Measurements from ENCODE around the gene PDZK1IP1.
"Not testable (repeated sequence)": the region's sequence is repeated elsewhere in the genome, so short reads cannot be mapped to it uniquely, and the experiment has no call there.

PDZK1IP1 gene

DNA sequence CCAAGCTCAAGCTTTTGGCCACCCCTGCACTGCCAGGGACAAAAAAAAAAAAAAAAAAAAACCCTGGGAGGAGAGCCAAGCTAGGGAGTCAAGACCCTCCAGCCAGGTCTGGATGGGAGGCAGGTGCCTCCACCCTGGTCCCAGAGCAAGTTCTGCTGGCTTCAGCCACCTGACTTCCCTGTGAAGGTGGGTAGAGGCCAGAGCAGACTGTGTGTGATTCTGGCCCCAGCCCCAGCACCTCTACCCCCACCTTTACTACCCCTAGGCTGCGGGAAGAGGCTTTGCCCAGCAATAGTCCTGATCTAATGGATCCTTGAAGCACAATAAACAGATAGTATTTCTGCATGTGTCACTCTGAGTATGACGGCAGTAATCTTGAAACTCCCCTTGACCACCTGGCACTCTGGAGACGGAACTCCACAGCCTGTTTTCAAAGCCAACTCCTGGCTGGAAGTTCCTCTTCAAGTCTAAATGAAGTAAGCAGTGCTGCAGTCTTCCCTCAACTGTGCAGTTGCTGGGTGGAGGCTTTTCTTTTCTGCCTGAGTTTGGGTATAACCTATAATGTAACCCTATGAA is 9.8 kb downstream of the PDZK1IP1 start:
- DNase-seq = no peak

DNA sequence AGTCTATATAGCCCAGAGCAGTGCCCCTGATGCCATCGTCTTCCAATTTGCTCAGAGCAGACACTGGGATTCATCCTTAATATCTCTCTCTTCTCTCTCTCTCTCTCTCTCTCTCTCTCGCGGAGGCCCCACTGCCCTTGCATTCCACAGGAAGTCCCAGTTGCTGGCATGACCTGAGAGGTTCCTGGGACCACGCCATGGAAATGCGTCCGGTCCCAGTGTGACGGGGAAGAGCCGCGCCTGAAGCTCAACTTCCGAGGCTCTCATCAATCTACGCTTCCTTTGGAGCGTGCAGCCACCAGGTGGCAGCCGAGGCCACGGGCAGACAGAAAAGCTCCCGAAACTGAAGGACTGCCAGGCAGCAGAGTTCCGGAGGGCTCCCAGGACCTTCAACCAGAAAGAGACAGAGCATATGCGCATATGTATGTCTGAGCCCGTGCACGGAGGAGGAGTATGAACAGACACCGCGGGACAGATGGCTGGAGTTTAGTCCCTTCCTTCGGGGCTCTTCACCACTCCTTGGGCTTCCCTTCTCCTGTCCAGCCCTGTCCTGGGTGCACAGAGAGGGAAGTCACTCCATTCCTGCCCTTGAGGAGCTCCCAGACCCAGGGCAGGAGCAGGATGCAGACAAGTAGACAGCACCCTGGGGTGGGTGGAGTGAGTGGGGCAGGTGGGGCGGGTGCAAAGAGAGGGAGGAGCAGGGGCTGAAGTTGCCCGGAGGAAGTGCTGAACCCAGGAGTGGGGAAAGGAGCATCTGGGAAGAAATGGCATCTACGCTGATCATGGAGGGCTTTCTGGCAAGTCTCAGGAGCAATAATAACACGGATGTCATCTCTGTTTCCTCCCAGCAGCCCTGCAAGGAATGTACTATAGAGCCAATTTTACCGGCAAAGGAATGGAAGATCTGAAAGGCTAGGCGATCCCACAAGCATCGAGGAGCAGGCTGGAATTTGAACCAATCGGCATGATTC is 10.5 kb downstream of the PDZK1IP1 start:
- DNase-seq = peak; percentile 93

DNA sequence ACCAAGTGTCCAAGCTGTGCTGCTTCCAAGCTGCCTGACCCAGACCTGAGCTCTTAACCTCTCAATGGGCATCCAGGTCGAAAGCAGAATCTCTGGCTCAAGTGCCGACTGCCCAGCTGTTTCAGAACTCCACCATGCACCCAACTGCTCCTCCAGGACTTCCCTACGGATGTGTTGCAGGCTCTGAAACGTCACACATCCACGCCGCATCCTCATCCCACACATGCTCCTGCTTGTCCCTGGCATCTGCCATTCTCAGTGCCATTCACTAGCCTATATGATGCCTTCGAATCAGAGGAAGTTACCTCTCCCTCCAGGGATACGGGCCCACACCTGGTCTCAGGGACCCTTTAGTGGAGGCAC is 11.2 kb downstream of the PDZK1IP1 start:
- no peak for DNase-seq

DNA sequence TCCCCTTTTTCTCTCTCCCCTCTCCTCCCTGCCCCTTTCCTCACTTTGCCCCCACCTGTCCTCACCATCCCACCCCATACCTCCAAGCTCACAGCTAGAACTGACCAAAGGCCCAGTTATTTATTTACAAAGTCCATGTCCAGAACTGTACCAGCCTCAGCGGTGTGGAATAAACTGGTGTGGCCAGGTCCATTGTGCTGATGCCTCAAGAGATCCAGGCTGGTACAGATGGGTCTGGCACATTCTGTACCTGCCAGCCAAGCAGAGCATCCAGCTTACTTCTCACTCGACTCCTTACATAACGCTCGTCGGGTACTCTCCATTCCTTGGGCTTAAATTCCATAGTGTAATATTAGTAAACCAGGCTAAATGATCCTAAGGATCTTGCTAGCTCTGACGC is 11.8 kb downstream of the PDZK1IP1 start:
- no peak for DNase-seq

DNA sequence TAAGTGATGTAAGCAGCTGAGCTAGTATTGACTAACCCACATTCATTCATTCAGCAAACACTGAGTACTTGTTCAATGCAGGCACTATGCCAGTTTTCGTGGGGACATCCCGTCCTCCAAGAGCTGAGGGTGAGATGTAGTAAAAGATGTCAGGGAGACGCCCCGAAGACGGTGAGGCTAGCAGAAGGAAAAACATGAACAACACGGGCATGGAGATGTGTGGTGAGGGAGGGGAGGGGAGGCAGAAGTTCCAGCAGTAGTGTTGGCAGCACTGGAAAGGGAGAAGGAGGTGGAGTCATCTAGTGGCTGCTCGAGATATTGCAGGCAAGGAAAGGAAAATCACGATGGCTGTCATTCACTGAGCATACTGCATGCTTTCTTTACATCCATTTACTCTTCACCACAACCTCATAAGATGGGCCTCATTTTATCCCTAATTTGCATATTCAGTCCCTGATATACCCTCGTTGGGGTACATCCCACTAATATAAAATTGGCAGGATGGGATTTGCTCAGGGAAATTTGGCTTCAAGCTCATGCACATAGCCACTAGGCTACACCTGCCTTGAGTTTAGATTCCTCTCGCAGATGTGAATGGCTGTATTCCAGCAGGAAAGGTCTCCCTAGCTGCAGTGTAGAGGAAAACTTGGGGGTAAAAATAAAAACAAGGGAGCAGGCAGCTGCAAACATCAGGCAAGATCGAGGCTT is 14.5 kb downstream of the PDZK1IP1 start:
- DNase-seq = peak; percentile 46

DNA sequence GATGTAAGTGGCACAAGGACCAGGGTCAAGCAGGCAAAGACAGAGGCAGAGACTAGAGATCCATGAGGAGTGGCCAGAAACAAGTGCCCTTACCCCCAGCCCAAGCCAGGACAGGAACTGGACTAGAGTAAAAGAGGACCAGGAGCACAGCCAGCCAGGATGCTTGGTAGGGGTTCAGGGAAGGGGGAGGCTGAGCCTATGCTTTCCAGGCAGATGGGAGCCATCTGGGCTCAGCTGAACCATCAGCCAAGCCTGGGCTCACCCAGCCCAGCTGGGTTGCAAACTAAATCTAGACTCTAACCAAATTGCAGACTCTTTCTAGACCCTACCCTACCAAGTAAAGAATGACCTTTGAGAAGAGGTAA is 15.2 kb downstream of the PDZK1IP1 start:
- no peak for DNase-seq

DNA sequence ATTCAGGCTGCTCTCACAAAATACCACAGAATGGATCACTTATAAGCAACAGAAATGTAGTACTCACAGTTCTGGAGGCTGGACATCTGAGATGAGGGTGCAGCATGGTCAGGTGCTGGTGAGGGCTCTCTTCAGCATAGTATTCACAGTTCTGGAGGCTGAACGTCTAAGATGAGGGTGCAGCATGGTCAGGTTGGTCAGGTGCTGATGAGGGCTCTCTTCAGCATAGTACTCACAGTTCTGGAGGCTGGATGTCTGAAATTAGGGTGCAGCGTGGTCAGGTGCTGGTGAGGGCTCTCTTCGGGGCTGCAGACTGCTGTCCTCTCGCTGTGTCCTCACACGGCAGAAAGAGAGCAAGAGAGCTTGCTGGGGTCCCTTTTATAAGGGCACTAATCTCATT is 17.1 kb downstream of the PDZK1IP1 start:
- DNase-seq = no peak

DNA sequence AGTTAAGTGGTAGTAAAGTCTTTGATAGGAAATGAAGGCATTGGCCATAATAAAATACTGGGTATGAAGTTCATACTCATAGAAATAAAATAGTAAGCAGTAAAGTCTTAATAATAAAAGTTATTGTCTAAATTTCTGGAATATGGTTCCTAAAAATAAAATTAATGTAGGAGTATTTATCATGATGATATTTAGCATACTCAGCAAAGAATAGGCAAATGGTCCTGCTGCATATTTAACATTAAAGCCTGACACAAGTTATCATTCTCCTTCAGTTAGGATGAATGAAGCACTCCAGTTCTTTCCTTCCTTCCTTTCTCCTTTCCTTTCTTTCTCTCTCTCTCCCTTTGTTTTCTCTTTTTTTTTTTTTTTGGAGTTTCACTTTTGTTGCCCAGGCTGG is 25.3 kb downstream of the PDZK1IP1 start:
- no peak for DNase-seq

DNA sequence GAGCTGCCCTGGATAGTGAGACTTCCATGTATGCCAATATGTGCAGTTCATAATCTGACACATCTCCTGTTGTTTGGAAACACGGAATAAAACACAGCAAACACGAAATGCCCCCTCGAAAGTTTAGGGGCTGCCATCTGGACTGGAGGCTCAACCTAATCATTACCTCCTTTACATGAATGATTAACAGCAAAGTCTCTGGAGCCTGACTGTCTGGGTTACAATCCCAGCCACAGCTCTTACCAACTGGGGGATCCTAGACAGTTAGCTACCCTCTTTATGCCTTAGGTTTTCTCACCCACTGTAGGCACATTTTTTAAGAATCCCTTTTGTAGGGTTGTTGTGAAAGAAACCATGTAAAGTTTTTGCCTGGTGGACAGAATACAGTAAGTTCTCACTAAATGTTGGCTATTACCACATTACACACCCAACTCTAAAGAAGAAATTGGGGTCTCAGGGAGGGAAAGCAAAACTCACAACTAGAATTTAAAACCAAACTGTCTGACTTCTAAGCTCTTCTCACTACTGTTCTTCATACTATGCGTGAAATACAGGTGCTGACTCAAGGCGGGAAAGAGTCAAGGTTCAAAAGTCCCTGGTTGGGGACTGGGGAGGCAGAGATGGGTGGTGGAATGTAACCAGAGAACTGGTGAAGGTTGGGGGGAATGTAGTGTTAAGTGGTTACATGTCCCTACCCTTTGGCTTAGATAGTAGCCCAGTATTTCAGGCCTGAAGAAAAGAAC is 28.4 kb downstream of the PDZK1IP1 start:
- no peak for DNase-seq

DNA sequence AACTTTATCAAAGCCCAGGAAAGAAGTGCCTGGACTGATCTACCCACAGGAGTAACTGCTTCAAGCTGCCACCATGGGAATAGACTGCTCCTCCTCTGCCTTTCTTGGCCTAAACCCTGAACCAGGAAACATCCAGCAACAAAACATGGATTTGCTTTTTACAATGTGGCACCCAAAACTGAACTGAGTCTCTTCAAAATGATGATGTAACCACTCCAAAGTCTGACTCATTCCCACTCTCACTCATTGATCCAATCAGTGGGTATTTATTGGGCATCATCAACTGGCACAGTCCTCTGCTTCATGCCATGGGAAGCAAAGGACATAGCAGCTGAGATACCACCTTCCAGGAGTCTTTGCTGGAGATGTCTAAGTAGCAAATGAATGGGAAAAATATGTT is 29.1 kb downstream of the PDZK1IP1 start:
- no peak for DNase-seq

DNA sequence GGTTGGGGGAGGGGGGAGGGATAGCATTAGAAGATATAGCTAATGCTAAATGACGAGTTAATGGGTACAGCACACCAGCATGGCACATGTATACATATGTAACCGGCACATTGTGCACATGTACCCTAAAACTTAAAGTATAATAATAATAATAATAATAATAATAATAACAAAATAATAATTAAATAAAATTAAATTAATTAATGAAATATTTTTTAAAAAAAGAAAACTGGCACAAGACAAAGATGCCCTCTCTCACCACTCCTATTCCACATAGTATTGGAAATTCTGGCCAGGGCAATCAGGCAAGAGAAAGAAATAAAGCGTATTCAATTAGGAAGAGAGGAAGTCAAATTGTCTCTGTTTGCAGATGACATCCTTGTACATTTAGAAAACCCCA is 31.9 kb downstream of the PDZK1IP1 start:
- DNase-seq = not testable (repeated sequence)

DNA sequence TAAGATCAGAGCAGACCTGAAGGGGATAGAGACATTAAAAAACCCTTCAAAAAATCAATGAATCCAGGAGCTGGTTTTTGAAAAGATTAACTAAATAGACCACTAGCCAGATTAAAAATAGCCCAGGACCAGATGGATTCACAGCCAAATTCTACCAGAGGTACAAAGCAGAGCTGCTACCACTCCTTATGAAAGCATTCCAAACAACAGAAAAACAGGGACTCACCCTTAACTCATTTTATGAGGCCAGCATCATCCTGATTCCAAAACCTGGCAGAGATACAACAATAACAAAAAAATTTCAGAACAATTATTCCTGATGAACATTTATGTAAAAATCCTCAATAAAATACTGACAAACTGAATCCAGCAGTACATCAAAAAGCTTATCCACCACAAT is 33.4 kb downstream of the PDZK1IP1 start:
- DNase-seq = not testable (repeated sequence)

DNA sequence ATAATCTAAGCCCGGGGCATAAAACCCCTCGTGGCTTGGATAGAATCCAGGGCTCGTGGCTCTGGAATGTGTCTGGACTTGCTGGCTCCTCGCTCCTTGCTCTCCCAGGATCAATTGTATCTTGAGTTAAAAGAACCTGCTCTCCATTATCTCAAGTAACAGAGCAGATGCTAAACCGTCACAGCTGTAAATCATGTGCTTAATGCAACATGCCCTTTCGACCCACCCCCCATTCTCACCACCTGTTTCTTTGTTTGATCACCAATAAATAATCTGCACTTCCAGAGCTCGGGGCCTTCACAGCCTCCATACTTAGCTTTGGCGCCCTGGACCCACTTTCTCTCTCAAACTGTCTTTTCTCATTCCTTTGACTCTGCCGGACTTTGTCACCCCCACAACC is 40.7 kb downstream of the PDZK1IP1 start:
- DNase-seq = not testable (repeated sequence)

DNA sequence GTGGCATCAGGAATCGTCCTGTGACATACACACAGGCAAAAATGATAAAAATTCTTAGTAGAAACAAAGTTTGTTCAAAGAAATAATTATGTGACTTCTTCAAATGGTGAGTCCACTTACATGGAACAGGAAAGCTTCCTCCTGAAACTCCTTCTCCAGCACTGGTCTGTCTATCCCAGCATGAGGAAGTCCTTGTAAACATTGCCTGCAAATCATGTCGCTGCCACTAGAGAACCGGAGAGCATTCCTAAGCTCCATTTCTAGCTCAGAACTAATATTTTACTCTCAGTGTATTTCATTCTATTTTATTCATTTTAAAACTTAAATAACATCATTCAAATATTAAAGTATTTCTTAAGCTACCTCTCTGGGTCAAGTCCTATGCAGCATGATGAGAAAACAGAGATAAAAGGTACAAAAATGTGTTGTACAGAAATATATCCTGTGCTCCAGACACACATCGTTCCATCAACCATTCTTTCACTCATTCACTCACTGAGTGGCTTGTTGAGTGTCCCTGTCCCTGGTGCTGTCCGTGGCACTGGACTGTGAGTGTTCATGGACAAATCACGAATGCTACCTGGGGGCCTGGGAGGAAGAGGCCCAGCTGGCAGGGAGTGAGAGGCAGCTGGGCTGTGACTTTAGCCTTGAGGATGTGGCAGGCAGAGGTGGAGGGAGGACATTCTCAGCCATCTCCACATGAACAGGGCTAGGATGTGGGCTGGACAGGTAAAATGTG is 42.6 kb downstream of the PDZK1IP1 start:
- no peak for DNase-seq

DNA sequence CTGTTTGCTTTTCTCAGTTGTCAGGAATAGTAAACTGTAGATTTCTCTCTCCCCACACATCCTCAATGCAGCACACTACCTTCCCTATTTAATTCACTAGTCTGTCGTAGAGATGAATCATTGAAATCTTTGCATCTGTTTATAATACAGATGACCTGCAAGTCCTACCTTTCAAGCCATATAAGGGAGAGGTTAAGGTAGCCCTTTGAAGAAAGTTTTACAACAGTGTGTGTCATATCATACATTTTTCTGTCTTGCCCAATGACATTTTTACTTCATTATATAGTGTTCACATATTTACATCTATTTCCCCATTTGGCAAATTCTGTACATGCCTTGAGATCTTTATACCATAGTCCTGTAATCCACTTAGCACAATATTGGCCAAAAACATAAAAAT is 43.3 kb downstream of the PDZK1IP1 start:
- not testable (repeated sequence) for DNase-seq

DNA sequence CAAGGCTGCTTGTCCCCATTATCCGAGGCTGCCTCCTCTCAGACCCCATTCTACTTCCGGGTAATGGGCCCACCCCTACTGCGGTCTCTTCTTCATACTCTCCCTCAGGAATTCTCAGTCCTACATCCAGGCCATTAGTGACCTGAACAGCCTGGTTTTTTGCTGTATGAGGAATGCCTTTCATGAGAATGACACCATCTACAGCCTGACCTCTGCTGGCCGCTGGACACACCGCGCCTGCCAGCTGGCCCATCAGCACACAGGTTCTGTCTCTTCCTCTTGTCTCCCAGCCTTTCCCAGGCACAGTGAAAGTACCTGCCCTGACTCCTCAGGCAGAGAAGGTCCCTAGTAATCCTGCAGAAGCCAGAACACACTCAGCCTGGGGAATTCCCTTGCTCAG is 46.2 kb downstream of the PDZK1IP1 start:
- not testable (repeated sequence) for DNase-seq

DNA sequence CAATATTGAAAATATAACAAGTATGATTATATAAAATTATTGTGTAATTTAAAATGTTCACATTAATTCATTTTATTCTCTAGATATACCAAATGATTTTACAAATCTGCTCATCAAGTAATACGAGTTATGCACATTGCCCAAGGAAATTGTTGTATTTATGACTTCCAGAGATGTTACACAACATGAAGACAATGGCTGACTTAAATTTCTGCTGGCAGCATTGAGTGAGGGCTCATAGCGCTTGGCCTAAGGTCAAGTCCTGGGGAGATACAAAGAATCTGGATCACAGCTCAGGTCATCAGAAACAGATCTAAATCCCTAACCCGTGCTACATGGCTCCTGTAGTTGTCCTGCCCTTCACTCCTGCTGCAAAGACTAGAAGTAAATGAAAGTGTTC is 49.5 kb downstream of the PDZK1IP1 start:
- not testable (repeated sequence) for DNase-seq

DNA sequence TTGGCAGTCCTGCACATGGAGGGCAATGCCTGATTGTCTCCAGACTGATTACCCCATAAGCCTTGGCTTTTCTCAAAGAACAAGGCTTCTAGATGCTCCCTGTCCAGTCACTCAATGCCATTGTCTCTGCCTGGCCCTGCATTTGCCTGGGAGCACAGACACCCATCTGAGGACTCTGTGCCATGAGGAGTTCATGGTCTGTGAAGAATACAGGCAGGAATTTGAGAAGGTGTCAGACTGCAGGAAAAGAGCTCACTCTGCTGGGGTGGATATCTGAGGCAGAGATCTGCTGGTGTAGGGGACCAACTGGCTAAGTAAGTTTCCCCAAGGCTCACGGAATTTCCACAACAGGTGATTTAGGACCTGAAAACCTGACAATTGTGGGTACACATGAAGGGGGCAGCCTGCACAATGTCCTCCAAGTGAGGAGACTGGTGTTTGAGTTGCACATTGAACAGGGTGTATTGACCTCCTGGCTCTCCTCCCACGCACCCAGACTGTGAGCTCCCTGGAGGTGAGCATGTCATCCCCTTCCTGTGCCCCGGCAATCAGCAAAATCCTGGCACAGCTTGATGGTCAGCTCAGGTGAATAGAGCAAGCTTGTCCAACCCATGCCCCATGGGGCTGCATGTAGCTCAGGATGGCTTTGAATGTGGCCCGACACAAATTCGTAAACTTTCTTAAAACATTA is 51.8 kb downstream of the PDZK1IP1 start:
- DNase-seq = no peak

DNA sequence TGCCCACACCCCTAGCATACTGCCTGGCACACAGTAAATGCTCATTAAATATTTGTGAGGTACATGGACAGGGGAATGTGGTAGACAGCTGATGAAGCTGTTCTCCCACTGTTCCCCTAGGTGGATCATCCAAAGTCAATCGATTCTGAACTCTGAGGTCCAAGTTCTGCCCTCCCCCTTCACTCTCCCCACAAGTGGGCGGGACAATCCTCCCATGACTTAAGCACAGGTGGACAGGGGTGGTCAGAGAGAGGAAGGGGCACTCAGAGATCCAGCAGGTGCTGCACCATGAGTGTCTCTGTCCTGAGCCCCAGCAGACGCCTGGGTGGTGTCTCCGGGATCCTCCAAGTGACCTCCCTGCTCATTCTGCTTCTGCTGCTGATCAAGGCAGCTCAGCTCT is 52.6 kb downstream of the PDZK1IP1 start, which contains the start of gene CYP4A22:
Gene CYP4A22 (plus strand): TSS at position 244 of the 400 bp plus-strand sequence. CDS start 45 bp downstream, at position 289.
- no peak for DNase-seq

Data from DMS153 (cell line).